HG03064 (cell line): ENCODE results near the gene PHACTR1.
"Not testable (repeated sequence)": the region's sequence is repeated elsewhere in the genome, so short reads cannot be mapped to it uniquely, and the experiment has no call there.

Source experiments
- ATAC-seq: cut with Tn5 transposase; IDR thresholded peaks from one replicate; pipeline ENCODE4 v1.9.1; 2021; ENCODE audit warnings: low read depth; ENCODE audit not compliant: unreplicated experiment

PHACTR1 gene

DNA sequence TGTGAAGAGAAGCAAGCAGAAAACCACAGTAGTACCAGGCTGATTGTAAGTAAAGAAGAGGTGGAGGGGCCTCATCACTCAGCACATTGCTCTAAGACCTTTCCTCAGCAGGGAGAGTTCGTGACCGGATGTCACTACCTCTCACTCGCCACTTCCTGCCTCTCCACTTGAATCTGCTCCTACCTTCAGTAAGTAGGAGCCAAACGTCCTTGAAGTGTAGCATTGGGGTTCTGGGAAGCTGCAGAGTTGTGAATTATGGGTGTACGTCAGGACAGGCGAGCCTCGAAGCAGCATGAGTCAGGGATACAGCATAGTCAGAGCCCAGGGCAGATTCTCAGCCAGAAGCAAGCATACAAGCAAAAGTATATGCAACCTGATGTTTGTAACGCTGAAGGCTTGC lies 224.9 kb downstream of the PHACTR1 start:
- no peak for ATAC-seq

DNA sequence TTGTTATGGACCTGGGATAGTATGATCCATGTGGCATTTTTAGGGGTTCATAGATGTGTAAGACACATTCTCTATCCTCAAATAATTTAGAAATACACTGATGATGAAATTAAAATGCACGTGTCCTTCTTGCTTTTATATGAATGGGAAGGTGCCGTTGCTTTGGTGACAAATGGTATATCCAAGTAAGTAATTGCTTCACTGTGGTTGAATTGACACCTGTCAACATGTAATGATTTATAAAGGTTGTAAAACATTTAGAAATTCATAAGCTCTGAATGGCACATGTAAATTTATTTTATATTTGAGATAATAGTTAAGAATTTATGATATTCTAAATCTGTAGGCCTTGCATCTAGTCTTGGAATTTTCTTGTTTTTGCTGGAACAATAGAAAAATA lies 227.0 kb downstream of the PHACTR1 start:
- no peak for ATAC-seq

DNA sequence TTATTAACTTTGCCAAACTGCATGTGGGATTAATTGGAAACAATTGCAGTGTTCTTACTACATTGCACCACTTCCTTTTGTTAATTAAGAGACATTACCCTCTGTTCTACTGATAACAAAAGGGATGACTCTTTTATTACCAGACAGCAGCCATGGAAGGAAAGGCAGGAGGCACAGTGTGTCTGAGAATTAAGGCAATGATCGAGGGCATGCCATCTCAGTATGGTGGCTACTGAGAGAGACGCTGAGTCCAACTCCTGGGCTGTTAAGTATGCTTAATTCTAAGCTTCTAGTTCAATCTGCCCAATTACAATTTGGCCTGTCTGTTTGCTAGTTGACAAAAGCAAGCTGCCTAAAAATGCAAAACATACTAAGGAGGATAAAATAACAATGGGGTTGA lies 227.4 kb downstream of the PHACTR1 start:
- ATAC-seq = no peak

DNA sequence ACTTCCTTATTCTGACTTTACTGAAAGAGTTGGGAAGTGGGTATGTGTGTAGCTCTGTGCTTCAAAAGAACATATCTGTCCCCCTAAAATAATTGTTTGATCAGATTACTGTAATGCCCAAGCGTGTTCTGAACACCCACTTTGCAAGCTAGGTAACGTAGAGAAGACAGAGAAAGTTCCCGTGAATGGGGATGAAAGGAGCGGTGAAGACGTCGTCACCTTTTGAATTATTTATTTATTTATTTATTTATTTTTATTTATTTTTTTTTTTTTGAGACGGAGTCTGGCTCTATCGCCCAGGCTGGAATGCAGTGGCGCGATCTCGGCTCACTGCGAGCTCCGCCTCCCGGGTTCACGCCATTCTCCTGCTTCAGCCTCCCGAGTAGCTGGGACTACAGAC lies 228.0 kb downstream of the PHACTR1 start:
- not testable (repeated sequence) for ATAC-seq

DNA sequence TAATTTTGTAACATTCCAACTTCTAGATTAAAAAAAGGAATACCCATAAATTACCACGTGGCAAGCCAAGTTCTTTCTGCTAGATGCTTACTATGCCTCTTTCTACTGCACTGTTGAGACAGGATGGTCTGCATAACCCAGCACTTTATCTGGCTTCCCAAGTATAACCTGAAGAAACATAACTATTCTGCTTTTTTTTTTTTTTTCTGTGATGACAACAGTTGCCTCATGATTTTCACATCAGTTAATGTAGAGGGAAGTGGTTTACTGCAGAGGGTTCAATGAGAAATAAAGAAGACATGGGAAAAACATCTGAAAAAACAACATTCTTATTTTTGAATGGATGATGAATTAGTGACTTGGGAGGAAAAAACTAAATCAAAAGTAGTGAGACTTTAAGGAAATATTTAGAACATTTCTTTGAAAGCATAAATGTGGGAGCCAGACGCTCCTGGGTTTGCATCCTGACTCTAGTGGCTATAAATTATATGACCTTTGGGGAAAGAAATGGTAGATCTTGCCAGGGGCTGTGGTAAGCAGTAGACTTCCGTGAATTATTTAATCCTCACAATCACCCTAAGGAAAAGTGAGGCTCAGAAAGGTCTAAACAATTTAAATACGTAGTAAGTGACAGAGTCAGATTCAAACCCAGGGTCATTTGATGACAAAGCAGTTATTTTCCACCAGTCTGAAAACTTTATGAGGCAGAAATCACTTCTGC lies 230.7 kb downstream of the PHACTR1 start:
- no peak for ATAC-seq

DNA sequence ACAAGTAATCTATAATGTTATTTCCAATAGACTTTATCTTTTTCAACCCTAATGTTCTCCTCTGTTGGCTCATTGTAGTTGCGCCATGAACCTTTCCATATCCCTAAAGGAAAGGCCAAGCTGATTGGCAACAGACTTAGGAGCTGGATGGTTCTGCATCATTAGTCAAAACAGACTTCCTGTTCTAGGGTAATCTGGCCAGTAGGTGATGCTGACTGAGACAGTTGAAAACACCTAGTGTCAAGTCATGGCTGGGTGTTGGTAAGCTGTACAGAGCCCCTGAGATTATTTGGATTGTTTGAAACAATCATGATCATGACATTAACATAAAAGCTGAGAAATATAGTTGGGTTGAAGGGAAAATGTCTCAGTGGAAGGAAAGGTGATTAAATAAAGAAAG lies 231.4 kb downstream of the PHACTR1 start:
- no peak for ATAC-seq

DNA sequence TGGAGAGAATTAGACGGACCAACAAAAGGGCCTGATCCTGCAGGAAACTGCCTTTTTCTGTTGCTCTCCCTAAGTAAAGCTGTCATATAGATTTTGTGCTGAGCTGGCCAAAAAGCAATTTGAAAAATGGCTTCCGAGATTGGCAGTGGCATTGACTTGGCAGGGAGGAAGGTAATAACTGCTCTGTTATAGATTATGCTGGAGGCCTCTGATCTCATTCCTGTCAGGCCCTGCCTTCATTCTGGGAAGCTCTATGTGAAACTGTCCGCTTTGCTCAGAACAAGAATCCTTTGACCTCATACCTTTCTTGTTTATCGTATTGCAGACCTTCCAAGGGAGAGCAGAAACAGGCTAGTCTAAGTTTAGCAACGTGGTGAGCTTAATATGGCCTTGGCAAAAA lies 234.4 kb downstream of the PHACTR1 start:
- ATAC-seq = no peak

DNA sequence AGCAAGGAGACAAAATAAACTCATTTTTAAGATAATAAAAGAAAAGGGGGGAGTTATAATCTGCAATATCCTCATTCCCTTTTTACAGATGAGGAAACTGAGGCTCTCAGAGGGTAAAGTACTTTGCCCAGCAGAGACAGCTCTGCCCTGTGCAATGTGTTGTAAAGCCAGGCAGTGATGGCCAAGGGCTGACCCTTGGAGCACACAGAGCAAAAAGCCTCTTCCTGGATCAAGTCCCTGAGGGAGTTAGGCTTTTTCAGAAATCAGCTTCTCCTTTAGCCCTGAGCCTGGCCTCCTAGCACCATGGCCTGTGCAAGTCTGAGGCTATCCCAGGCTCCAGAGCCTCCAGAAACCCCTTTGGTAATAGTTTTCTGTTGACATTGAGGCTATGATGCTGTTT lies 234.8 kb downstream of the PHACTR1 start:
- ATAC-seq = no peak

DNA sequence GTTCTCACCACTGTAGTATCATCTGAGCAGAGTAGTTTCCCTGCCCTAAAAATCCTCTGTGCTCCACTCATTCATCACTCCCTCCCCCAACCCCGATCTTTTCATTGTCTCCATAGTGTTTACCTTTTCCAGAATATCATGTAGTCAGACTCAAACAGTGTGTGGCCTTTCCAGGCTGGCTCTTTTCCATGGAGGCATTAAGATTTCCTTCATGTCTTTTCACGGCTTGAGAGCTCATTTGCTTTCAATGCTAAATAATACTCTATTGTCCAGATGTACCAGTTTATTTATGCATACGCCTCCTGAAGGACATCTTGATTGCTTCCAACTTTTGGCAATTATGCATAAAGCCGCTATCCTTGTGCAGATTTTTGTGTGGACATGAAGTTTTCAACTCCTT lies 235.8 kb downstream of the PHACTR1 start:
- no peak for ATAC-seq

DNA sequence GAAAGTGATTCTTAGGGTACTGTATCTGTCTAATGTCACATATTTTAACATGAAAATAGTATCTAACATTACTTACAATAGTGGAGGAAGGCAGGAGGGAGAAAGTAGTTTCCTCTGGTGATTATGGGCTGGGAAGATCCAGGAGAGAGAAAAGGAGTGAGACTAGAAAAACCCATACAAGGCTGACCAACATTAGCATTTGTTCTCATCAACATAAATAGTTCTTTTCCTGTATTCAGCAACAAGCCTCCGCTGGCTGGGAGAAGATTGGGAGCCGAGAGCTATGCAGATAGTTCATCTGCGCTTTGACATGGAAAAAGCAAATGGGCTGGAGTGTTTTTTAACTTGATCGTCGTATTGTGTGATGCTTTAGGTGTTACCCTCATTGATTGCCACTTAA lies 239.4 kb downstream of the PHACTR1 start:
- no peak for ATAC-seq

DNA sequence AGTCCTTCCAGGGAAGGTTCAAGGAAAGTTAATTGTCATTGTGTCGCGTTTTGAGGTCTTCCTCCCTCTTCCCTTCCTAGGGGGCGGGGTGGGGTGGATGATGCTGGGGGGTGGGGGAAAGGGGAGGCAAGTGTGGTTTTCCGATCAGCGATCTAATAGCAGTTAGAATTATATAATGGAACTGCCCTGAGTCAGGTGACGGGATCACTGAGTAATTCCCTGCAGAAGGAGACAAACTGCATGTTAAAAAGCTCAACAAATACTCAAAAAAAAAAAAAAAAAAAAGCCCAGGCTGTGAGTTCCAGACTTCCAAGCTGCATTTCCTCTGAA lies 240.4 kb downstream of the PHACTR1 start:
- no peak for ATAC-seq

DNA sequence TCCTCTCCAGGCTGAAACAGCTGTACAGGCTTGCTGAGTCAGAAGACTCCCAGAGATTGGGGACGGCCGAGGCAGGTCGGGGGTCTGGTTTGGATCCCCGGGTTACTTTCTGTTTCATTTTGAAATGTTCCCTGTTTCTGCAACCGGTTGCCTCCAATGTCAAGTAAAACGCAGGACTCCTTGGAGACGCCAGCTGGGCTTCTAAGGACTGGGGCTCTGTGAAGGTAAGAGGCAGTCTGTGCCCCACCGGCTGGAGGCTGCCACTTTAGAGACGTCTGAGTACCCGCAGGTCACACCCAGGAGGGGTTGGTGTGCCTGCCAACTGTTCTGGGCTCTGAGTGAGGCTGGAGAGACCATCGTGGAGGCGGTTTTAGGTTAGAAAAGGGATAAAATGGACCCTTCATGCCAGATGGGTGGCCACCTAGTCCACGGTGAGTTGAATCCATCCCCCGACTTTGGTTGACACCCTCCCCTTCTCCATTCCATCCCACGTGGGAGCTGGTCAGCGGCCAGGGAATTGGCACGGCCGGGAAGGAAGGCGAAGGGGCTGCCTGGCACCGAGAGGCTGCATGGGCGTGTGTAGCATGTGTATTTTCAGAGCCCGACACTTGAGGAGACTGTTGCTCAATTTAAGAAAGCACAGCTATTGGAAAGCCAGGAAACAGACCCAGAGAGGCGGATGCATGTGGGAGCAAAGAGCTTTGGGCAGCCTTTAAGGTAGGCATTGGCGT lies 240.9 kb downstream of the PHACTR1 start:
- ATAC-seq = no peak

DNA sequence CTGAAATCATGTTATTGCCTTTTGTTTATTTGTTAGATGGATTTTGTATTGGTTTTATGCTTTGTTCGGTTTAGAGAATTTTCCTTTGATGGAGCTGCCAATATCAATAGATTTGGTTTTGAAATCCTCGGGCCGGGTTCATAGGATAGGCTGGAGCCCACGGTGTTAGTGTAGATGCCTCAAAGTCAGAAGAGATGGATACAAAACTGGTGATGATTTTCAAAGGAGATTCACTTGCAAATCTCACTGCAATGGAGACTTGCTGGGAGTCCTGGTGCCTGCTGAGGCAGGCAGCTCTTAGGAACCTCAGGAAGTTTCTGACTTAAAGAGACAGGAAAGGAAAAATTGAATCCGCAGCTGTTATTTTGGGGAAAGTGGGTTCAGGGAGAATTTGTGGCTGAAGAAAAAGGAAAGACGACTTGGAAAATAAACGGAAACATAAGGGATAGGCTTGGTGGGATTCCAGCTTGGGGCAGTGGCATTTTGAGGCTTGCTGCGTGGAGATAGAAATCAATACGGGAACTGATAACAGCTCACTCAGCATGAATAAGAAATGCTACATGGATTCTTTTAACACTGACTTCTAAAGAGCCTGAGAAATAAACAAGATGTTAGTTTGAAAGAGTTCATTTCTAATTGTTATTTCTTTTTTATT lies 241.6 kb downstream of the PHACTR1 start:
- no peak for ATAC-seq

DNA sequence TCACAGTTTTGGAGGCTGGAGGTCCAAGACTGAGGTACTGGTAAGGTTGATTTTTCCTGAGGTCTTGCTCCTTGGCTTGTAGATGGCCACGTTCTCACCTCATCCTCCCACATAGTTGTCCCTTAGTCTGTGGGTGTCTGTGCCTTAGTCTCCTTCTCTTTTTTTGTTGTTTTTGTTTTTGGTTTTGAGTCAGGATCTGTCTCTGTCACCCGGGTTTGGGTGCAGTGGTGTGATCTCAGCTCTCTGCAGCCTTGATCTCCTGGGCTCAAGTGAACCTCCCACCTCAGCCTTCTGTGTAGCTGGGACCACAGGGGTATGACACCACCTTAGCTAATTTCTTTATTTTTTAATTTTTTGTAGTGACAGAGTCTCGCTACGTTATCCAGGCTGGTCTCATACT lies 245.2 kb downstream of the PHACTR1 start:
- no peak for ATAC-seq

DNA sequence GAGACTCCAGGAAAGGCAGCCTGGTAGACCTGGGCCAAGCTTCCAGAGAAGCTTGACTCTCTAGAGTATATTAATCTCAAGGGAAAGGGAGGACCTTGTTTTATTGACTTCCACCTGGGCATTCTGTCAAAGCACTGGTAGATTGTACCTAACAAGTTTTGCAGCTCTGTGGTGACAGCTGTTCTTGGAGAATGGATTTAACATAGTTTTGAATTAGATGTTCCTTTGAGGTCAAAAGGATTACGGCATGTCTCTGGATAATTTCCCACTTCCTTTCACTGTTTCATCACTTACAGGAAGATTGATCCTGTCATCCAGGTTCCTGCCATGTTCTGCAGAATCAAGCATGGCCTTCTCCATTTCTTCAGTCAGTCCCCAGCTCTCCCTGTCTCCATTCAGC lies 246.0 kb downstream of the PHACTR1 start:
- no peak for ATAC-seq

DNA sequence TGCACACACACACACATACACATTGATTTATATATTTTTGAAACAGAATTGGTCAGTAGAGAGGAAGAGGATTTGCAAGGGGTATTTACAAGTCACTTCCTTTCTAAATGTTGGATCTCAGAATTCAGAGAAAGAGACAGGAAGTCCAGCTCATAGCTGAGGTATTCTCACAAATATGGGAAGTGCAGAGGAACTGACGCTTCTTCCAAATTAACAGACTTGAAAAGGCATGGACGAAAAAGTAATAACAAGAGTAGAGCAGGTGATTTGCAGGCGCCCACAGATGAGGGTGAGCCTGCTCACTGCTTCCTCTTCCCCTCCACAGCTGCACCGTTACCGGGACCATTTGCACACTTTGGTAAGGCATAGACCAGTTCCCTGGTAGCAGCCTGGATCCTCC lies 246.4 kb downstream of the PHACTR1 start:
- no peak for ATAC-seq

DNA sequence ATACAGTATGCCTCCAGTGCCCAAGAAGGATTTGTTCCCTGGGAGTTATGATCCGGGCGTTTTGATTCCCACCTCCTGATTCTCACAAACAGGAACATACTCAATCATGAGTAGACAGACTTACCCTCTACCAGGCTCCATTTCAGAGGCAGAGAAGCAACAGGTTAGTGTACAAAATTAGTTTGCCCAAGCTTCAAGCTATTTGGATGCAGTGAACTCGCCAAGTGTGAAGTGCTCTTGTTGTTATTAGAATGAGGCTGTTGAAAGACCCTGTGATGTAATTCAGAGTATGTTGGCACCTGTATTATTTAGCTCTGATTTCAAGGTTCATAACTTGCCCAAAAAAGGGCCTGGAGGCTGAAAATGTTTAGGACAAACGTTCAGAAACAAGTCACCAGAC lies 247.0 kb downstream of the PHACTR1 start:
- ATAC-seq = no peak

DNA sequence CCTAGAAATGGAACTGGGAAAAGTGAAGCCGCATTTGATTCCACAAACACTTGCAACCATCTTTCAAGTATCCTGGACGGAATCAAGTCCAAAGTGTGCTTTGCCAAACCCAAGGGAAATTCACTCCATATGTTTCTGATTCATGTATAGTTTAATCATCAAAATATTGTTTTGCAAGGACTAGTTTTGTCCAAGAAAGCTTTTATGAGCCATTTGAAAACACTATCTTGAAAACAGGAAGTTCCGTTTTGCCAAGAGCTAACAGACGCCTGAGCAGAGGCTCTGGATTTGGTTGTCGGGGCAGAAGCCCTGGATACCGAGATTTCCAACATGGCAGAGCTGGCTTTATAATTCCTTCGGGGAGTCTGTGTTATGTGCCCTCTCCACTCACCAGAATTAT lies 251.1 kb downstream of the PHACTR1 start:
- ATAC-seq = no peak

DNA sequence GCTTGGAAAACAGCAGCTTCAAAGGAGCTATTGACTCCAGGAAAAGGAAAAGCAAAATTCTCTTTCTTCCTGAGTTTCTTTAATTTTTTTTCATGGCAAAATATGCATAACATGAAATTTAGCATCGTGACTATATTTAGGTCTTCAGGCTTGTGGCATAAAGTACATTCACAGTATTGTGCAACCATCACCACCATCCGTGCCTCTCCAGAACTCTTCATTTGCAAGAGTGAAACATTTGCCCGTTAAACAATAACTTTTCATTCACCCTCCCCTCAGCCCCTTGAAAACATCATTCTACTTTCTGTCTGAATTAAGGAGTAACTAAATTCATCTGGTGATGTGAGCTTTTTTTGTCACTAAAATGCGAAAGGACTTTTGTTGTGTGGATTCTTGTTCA lies 251.7 kb downstream of the PHACTR1 start:
- no peak for ATAC-seq

DNA sequence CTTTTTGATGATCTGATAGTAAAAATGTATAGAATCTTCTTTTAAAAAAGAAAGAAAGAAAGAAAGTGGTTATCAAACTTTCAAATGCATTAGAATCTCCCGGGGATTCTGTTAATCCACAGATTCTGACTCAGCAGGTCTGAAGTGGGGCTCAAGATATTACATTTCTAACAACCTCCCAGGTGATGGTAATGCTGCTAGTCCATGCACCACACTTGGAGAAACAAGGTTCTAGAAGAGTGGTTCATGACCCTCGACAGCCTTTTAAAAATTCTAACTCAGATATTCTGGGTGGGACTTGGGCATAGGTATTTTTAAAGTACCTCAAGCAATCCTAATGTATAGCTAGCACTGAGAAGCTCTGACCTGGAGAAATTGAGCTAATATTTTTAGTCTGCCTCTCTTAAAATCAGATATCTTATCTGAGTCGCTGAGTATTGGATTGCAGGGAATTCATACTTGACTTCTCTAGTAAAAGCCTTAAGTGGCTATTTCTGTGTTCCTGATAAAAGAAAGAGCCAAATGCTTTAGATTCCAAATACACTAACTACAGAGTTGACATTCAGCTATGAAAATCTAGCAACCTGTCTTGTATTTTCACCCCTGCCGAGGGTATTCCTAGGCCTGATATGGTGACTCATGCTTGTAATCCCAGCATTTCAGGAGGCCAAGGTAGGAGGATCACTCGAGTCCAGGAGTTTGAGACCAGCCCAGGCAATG lies 252.4 kb downstream of the PHACTR1 start:
- ATAC-seq = no peak

DNA sequence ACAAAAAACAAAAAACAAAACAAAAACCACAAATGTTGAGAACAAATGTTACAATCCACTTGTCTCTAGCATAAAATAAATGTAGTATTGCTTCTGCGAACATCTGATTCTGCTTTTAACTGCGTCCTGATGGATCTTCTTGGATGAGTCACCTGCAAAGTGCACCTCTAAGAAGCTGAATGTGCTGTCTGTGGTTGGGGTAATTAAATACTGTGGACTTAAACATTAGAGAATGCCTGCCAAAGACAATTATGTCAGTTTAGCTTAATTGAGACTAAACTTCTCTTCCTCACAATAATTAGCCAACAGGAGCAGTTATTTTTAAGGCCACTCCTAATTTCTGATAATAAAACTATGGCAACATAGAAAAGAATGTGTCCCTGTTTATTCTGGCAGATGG lies 253.4 kb downstream of the PHACTR1 start:
- ATAC-seq = no peak
